DND-41 (cell line): ENCODE results near the gene PIAS3.

Experiments used
- CTCF ChIP-seq: IDR thresholded peaks from 2 replicates; pipeline ENCODE4 v1.5.1; 2012; ENCODE audit warnings: borderline replicate concordance, low read length, moderate library complexity, mild to moderate bottlenecking; ENCODE audit not compliant: poor library complexity, severe bottlenecking; ENCODE audit errors: extremely low read depth
- EZH2 ChIP-seq: IDR thresholded peaks from 3 replicates; pipeline ENCODE4 v1.6.1; 2012; ENCODE audit warnings: borderline replicate concordance, low read depth, mild to moderate bottlenecking, moderate library complexity, low read length, inconsistent platforms; ENCODE audit not compliant: severe bottlenecking

GRCh38 chr1:145828367-145829026 lies 30.4 kb downstream of the PIAS3 start:
- TF ChIP-seq CTCF, result no peak
- no peak for TF ChIP-seq EZH2
